NOMO-1 (cell line): ENCODE data around the gene CCDC77.

Experiments
- DNase-seq, 2 experiments: peaks; one replicate each; lab custom pipeline; 2025; ENCODE audit not compliant: unreplicated experiment in 2 of 2; lab: John Stamatoyannopoulos, UW

CCDC77 gene

GRCh38 chr12:475286-475685 is 73.8 kb downstream of the CCDC77 start:
- DNase-seq = no peak

DNA sequence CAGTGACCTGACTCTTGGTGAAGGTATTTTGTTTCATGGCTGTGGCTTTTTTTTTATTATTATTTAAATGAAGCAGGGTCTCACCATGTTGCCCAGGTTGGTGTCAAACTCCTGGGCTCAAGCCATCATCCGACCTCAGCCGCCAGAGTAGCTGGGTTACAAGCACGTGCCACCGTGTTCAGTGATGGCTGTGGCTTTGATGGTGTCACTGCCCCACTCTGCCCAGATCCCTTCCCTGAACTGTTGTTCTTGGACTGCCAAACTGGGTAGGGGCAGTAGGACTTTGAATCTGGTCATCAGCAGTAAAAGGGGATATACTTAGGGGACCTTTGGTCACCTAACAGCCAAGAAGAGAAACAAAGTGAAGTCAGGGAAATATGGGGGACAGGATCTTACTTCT is 77.7 kb downstream of the CCDC77 start:
- no peak for DNase-seq

- DNase-seq = peak; percentile 31 to 36
These were observed 79.7 kb downstream of the CCDC77 start for GRCh38 chr12:480831-481816.

GRCh38 chr12:482061-482460 is 80.6 kb downstream of the CCDC77 start:
- DNase-seq = no peak

GRCh38 chr12:484096-484495 is 82.7 kb downstream of the CCDC77 start:
- DNase-seq = no peak

- no peak for DNase-seq
These were observed 88.8 kb downstream of the CCDC77 start for GRCh38 chr12:490260-490659.
